Amygdala (tissue), 56 donors: ENCODE measurements around the gene PMP22.
"Not testable (repeated sequence)": the region's sequence is repeated elsewhere in the genome, so short reads cannot be mapped to it uniquely, and the experiment has no call there.

Experiments
- DNase-seq, 56 donors: peaks; one replicate each; lab custom pipeline; 2025; lab: John Stamatoyannopoulos, UW

PMP22 gene

GRCh38 chr17:15221827-15222226 lies 43.3 kb downstream of the PMP22 start:
- not testable (repeated sequence) for DNase-seq

- DNase-seq = no peak
Observed at GRCh38 chr17:15220785-15221184, 44.3 kb downstream of the PMP22 start.

- no peak for DNase-seq
Observed at GRCh38 chr17:15216481-15216880, 48.6 kb downstream of the PMP22 start.

GRCh38 chr17:15213381-15214087 lies 51.6 kb downstream of the PMP22 start:
- DNase-seq = no peak

- no peak for DNase-seq
Observed at GRCh38 chr17:15210247-15210646, 54.9 kb downstream of the PMP22 start.

- not testable (repeated sequence) for DNase-seq
Observed at GRCh38 chr17:15203062-15203461, 62.1 kb downstream of the PMP22 start.

GRCh38 chr17:15200574-15200973 lies 64.6 kb downstream of the PMP22 start:
- not testable (repeated sequence) for DNase-seq

- DNase-seq = no peak
Observed at GRCh38 chr17:15197229-15197628, 67.9 kb downstream of the PMP22 start.

GRCh38 chr17:15194859-15195277 lies 70.3 kb downstream of the PMP22 start:
- no peak for DNase-seq

- DNase-seq = peak in 1 of 56 donors; percentile 1
Observed at GRCh38 chr17:15185625-15185991, 79.5 kb downstream of the PMP22 start.

GRCh38 chr17:15184872-15185624 lies 80.1 kb downstream of the PMP22 start:
- DNase-seq = no peak

- DNase-seq = no peak
Observed at GRCh38 chr17:15181816-15182215, 83.3 kb downstream of the PMP22 start.

GRCh38 chr17:15181333-15181732 lies 83.8 kb downstream of the PMP22 start:
- peak in 1 of 56 donors; percentile 15 for DNase-seq

- DNase-seq = peak in 14 of 56 donors; percentile 1 to 48 (median 17)
Observed at GRCh38 chr17:15180121-15180561, 85.0 kb downstream of the PMP22 start.
